ENCODE results near the gene CDC7. TPM values are rescaled to one million over a fixed set of nuclear protein-coding genes. Genes with fewer than 3 reads are reported as not detected.
"Not testable (repeated sequence)": the region's sequence is repeated elsewhere in the genome, so short reads cannot be mapped to it uniquely, and the experiment has no call there.

CDC7 gene
- 59.0 and 74.2 TPM in 2 replicates for total RNA-seq (2014; rRNA removed; shearing (Covaris generic))

DNA sequence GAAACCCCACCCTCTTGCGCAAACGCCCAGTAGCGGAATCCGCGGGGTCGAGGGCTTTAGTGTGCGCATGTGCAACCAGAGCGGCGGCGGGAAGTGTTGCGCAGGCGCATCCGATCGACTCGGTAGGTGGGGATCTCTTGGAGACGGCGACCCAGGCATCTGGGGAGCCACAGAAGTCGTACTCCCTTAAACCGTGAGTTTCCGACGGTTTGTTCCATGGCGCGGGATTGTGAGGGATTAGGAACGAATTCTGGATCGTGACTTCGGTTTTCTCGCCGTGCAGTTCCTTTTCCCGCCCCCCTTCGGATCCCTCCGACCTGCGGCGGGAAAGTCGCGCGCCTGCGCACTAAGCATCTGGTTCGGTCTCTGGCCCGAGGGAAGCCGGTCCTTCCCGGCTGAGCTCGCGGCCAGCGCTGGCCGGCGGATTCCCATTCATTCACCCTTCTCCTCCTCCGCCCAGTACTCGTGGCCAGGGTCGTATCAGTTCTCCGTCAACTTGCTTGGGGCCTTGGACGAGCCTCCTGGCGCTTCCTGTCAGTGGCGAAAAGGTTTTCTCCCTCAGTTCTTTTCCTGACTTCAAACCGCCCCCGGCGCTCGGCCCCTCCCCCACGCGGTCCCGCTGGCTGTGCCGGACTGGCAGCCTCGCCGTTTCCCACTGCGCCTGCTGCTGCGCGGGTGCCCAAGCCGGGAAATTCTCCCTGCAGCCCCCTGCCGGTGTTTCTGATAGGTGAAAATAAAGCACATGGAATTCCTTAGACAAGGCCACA, at the start of gene CDC7:
Gene CDC7, plus strand, starts transcription at position 96 of the 767 bp plus-strand sequence. CDS start 866 bp downstream, outside the sequence.
- Histone ChIP-seq H3K27me3 (ENCODE audit: control insufficient read depth, insufficient read depth, low read length) (no peaks in the 10 kb centered on the region; the same call in none of the 2 replicates), H3K36me3 (replicated peaks; ENCODE audit: control insufficient read depth, insufficient read depth, low read length) (no peaks in the 10 kb centered on the region), H3K4me3 (ENCODE audit: insufficient read depth, low read depth, low read length) (peak within 1 kb of the TSS; percentile 88)
- DNase-seq, result peak; percentile 86

DNA sequence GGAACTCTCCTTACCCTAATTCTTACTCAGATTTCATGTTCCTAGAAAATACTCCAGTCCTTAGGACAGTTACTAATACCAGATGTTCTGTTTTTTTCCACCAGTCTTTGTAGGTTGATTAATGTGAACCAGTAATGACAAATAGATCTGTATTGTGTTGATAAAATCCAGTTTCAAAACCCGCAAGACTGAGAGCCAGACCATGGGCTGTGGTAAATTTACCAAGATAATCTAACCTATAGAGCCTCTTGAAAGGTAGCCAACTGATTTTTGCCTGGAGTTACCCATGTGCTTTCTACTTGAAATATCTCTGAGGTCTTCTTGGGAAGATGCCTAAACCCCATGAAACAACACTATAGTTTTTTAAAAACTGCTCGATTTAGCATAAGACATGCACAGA, 46.5 kb upstream of the CDC7 start:
- no peak for DNase-seq
- H3K27me3 ChIP-seq (ENCODE audit: control insufficient read depth, insufficient read depth, low read length), result no peaks in the 10 kb centered on the region; the same call in 1 of the 2 replicates
- H3K4me3 ChIP-seq (ENCODE audit: insufficient read depth, low read depth, low read length), result no peak overlapping the region
- no peaks in the 10 kb centered on the region for H3K36me3 ChIP-seq (replicated peaks; ENCODE audit: control insufficient read depth, insufficient read depth, low read length)

DNA sequence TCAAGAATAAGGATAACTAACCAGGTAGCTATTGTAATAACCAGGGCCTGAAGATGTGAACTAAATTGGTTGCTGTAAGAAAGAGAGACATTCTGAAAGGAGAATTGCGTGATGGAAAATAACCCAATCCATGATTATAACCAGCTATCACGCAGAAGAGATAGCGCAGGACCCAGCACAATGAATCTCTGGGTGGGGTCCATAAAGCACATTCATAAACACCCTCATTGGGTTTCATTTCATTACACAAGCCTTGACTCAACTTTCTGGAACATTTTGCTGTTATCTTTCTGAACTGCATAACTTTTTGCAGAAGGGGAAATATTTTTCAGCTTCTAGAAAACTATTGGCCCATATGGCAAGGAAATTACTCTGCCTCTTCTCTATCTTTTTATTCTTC, 45.3 kb upstream of the CDC7 start:
- H3K4me3 ChIP-seq (ENCODE audit: insufficient read depth, low read depth, low read length), result no peak overlapping the region
- no peaks in the 10 kb centered on the region for H3K36me3 ChIP-seq (replicated peaks; ENCODE audit: control insufficient read depth, insufficient read depth, low read length)
- no peak for DNase-seq
- H3K27me3 ChIP-seq (ENCODE audit: control insufficient read depth, insufficient read depth, low read length), result no peaks in the 10 kb centered on the region; the same call in 1 of the 2 replicates

DNA sequence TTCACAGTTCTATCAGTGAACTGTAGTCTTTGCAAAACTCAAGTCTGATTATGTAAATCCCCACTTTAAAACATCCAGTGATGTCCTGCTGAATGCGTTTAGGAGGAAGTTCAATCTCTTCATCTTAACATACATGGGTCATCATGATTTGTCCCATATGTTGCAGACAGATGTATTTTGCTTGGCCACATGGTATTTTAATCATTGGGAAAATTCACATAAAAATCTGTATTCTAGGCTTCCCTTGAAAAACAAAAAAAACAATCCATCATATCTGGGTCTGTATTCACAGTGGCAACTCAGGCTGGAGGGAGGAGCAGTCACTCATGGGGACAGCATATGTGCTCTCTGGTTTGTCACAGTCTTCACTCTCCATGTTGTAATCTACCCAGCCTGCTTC, 44.8 kb upstream of the CDC7 start:
- no peak for DNase-seq
- Histone ChIP-seq H3K36me3 (replicated peaks; ENCODE audit: control insufficient read depth, insufficient read depth, low read length) (no peaks in the 10 kb centered on the region), H3K4me3 (ENCODE audit: insufficient read depth, low read depth, low read length) (no peak overlapping the region), H3K27me3 (ENCODE audit: control insufficient read depth, insufficient read depth, low read length) (no peaks in the 10 kb centered on the region; the same call in 1 of the 2 replicates)

DNA sequence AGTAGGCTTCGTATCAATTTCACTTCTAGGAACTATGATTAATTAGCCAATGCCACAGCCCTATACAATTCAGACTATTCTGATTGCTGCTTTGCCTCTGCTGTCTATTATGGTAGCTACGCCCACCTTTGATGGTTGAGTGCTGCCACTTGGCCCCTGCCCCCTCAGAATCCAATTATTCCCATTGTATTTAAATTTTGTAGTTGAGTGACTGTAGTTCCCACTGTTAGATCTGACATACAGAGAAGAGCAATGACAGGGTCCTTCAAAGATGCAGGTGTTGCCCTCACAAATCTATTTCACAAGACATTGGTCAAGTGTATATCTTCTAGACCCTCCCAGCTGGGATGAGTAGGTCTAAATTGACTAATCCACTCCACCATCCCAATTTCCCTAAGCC, 35.3 kb upstream of the CDC7 start:
- not testable (repeated sequence) for H3K27me3 ChIP-seq (ENCODE audit: control insufficient read depth, insufficient read depth, low read length); H3K36me3 ChIP-seq (replicated peaks; ENCODE audit: control insufficient read depth, insufficient read depth, low read length); DNase-seq; H3K4me3 ChIP-seq (ENCODE audit: insufficient read depth, low read depth, low read length)

DNA sequence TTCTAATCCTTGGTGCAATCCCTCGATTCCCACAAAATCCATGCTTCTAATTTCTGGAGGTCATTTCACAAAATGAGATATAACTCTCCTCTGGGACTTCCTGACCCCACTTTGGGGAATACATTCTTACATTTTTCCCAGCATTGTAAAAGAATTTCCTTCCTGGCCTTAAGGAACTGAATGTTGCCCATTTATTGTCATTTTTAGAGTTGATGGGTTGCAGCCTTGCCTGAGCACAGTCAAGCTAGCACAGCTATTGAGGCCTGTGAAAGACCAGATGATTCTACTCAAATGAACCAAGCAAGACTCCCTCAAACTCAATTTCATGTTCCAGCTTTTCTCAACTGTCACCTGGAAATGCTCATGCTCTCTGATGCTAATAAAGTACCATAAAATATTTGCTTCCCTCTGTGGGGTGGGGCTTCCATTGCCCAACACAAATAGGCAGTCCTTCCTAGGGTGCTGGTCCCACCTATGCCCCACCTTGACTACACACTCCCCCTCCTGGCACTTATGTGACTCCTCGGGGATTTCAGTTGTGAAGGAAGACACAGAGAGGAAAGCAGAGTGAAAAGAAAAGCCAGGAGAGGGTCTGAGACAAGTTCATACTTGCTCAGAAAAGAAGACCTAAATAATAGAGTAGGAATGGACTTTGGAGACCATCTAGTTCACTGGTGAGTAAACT, 24.0 kb upstream of the CDC7 start:
- Histone ChIP-seq H3K27me3 (ENCODE audit: control insufficient read depth, insufficient read depth, low read length) (no peaks in the 10 kb centered on the region; the same call in 1 of the 2 replicates), H3K4me3 (ENCODE audit: insufficient read depth, low read depth, low read length) (no peak overlapping the region), H3K36me3 (replicated peaks; ENCODE audit: control insufficient read depth, insufficient read depth, low read length) (no peaks in the 10 kb centered on the region)
- no peak for DNase-seq

DNA sequence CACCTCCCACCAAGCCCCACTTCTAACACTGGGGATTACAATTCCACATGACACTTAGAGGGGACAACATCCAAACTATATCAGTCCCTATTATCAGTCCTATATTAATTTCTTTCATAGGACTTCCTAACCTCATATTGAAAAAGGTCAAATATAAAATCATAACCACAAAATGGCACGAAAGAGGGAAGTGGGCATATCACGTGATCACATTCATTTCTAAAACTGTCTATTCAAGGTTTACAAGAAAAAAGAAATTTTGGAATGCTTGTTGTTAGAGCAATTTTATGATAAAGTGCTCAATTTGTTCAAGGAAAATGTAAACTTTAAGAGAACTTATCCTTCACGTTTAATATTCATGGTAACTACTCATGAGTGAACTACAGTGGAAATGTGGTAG, 13.2 kb upstream of the CDC7 start:
- no peak for DNase-seq
- Histone ChIP-seq H3K4me3 (ENCODE audit: insufficient read depth, low read depth, low read length) (no peak overlapping the region), H3K36me3 (replicated peaks; ENCODE audit: control insufficient read depth, insufficient read depth, low read length) (no peaks in the 10 kb centered on the region), H3K27me3 (ENCODE audit: control insufficient read depth, insufficient read depth, low read length) (no peaks in the 10 kb centered on the region)

DNA sequence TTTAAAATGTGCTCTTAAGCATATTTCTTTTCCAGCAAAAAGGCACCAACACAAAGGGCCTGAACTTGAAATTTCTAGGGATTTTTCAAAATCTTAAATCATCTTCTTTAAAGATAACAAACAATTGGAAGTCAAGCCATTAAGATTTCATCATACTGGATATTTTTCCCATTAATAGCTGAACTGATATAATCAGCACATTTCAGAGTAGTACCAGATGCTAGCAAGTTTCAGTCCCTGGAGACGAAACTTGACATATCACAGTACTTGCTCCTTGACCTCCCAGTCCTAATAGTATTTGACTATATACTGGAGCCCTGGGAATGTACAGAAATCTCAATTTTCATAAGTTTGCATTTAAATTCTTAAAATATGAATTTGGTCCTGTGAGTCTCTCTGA, 10.2 kb upstream of the CDC7 start:
- no peak overlapping the region for H3K4me3 ChIP-seq (ENCODE audit: insufficient read depth, low read depth, low read length)
- H3K36me3 ChIP-seq (replicated peaks; ENCODE audit: control insufficient read depth, insufficient read depth, low read length), result no peaks in the 10 kb centered on the region
- no peak for DNase-seq
- H3K27me3 ChIP-seq (ENCODE audit: control insufficient read depth, insufficient read depth, low read length), result no peaks in the 10 kb centered on the region

DNA sequence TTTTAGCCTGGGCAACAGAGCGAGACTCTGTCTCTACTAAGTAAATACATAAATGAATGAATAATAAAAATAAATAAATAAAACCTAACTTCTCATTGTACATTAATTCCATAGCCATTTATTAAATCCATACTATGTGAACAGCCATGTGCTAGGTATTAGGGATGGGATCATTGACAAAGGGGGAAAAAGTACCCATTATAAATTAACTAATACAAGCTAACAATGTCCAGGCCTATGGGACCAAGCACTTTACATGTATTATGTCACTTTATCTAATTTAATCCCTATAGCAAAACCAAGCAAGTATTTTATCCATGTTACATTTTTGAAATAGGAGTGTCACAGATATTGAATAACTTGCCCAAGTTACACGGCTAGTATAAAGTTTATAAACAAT, 2.6 kb upstream of the CDC7 start:
- Histone ChIP-seq H3K27me3 (ENCODE audit: control insufficient read depth, insufficient read depth, low read length) (no peaks in the 10 kb centered on the region; the same call in none of the 2 replicates), H3K36me3 (replicated peaks; ENCODE audit: control insufficient read depth, insufficient read depth, low read length) (no peaks in the 10 kb centered on the region), H3K4me3 (ENCODE audit: insufficient read depth, low read depth, low read length) (no peak overlapping the region)
- DNase-seq, result no peak

DNA sequence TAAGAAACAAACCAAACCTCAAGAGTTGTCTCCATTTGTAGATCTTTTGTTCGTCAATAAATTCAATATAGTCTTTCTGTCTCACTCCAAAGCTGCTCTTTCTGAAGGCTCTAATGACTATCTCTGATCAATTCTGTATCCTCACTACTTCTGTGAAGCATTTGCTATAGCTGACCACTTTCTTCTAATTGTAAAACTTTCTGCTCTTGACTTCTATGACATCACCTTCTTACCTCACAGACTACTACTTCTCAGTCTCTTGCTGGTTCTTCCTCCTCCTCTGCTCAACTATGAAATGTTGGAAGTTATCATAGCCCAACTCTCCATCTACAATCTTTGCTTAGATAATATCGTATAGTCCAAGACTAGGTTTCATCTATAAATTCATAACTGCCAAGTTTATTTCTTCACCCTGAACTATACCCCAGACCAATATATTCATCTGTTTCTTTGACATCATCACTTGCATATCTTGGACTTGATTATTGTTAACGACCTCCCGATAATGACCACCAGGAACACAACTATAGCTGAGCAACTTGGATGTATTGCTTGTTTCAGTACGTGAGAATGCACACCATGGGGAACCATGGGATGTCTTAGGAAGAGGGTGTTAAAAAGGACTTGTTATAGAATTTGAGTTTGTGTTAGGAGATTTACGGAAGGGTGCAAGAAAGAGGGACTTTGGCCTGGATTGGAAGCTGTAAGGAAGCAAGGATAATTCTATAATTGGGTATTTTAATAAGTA, 2.0 kb upstream of the CDC7 start:
- Histone ChIP-seq H3K27me3 (ENCODE audit: control insufficient read depth, insufficient read depth, low read length) (no peaks in the 10 kb centered on the region; the same call in none of the 2 replicates), H3K4me3 (ENCODE audit: insufficient read depth, low read depth, low read length) (no peak overlapping the region), H3K36me3 (replicated peaks; ENCODE audit: control insufficient read depth, insufficient read depth, low read length) (no peaks in the 10 kb centered on the region)
- DNase-seq, result no peak

DNA sequence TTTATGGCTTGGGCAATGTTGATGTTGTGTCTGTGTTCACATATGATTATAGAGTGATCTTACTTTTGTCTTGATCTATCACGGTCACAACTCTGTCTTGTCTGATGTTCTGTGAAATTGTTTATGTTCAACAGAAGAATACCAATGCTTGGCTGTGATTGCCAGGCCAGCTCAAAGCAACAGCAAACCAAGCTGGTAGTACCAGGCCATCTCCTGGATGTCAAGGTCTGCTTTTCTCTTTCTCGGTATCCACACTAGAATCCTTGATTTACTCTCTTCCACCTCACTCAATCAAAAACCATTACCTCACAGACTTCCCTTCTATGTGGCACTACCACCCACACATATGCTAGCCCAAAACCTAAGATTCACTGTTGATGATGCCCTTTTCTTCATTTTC, 1.3 kb upstream of the CDC7 start:
- H3K4me3 ChIP-seq (ENCODE audit: insufficient read depth, low read depth, low read length), result no peak overlapping the region
- no peaks in the 10 kb centered on the region; the same call in none of the 2 replicates for H3K27me3 ChIP-seq (ENCODE audit: control insufficient read depth, insufficient read depth, low read length)
- no peaks in the 10 kb centered on the region for H3K36me3 ChIP-seq (replicated peaks; ENCODE audit: control insufficient read depth, insufficient read depth, low read length)
- no peak for DNase-seq

DNA sequence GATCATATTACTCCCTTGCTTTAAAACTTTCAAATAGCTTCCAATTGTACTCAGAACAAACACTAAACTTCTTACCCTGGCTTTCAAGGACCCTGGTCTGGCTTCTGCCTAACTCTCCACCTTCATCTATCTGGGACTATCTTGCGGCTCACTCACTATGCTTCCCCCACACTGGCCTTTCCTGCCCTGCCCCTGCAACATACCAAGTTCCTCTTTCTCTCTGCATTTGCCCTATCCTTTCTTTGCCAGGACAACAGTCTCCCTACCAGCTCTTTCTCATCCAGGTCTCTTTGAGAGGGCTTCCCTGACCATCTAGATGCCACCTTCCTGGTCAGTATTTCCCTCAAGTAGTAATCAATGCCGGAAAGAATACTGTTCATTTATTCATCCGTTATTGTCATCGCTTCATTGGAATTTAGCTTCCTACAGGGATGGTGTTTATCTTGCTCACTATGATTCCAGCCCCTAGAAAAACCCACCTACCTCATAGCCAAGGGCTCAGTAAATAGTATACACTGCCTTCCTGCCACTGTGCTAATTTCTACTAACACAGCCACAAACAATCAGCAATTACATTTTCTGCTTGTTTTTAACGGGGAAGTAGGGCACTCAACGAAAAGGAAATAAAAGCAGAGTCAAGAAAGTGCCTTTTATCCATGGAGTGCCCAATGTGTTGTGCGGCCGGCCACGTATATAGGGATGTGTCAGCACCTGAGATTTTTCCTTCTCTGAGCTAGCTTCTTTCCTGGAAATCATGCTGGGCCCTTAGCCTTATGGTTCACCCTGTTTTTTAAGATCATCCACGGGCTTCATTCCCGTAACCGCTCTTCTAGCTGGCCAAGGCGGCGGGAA, 521 bp upstream of the CDC7 start:
- Histone ChIP-seq H3K36me3 (replicated peaks; ENCODE audit: control insufficient read depth, insufficient read depth, low read length) (no peaks in the 10 kb centered on the region), H3K27me3 (ENCODE audit: control insufficient read depth, insufficient read depth, low read length) (no peaks in the 10 kb centered on the region; the same call in none of the 2 replicates), H3K4me3 (ENCODE audit: insufficient read depth, low read depth, low read length) (peak overlapping the region; percentile 88)
- peak; percentile 10 for DNase-seq

DNA sequence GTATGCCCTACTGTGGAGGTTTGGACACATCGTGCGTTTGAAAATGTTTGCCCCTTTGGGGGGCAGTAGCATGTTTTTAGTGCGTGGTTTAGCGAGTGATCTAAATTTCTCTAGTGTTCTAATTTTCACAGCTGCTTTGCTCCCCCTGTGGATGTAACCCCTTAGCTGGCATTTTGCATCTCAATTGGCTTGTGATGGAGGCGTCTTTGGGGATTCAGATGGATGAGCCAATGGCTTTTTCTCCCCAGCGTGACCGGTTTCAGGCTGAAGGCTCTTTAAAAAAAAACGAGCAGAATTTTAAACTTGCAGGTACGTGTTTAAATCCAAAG, 836 bp downstream of the CDC7 start:
- H3K27me3 ChIP-seq (ENCODE audit: control insufficient read depth, insufficient read depth, low read length), result no peaks in the 10 kb centered on the region; the same call in none of the 2 replicates
- peak overlapping the region; percentile 88 for H3K4me3 ChIP-seq (ENCODE audit: insufficient read depth, low read depth, low read length)
- no peaks in the 10 kb centered on the region for H3K36me3 ChIP-seq (replicated peaks; ENCODE audit: control insufficient read depth, insufficient read depth, low read length)
- peak; percentile 42 for DNase-seq

Data from H7 (cell line).